HCT116 (cell line): ENCODE results near the gene SLC22A15. TPM values are rescaled to one million over a fixed set of nuclear protein-coding genes. Genes with fewer than 3 reads are reported as not detected.

Experiments
- ATAC-seq: fragments of 200-7000 bp; cut with Tn5 transposase; 2 replicates; pipeline ENCODE4 v1.9.1; 2020; ENCODE audit warnings: mild to moderate bottlenecking, moderate library complexity
- BruUV-seq: library from RNA; stranded (reverse); fragments of 400-500 nt; replicated peaks from 2 replicates; lab custom pipeline; 2021; lab: Mats Ljungman, UMichigan
- CTCF ChIA-PET: fragments of 300-600 bp; sonication (Branson Sonifier 250); formaldehyde crosslinking; loops from one replicate; lab custom pipeline; 2021; ENCODE audit warnings: antibody characterized with exemption; lab: Charles Lee
- POLR2A ChIA-PET: fragments of 300-600, 350-600 bp; sonication (Branson Sonifier 250); formaldehyde crosslinking; loops from one replicate; lab custom pipeline; 2021; ENCODE audit warnings: antibody characterized with exemption; lab: Charles Lee
- RAD21 ChIA-PET, 2 experiments: fragments of 300-600 bp; sonication (Branson Sonifier 250); formaldehyde crosslinking; loops; one replicate each; lab custom pipeline; 2023; ENCODE audit warnings: low total read pairs in 2 of 2; ENCODE audit not compliant: uncharacterized antibody in 2 of 2, unreplicated experiment in 2 of 2, low non-redundant PET in 1 of 2; lab: Charles Lee
- DNase-seq: peaks from one replicate; pipeline ENCODE4 v3.0.0-alpha.2; 2010; ENCODE audit warnings: low read depth, low spot score
- H2AFZ ChIP-seq: fragments of 200-600 bp; shearing (Covaris generic), sonication (generic); 2 replicates; pipeline ENCODE4 v1.6.1; 2017; ENCODE audit warnings: low read depth, mixed run types, mixed read lengths, antibody characterized with exemption, low read length; ENCODE audit not compliant: poor library complexity, severe bottlenecking
- H3K27ac ChIP-seq: 2 replicates; pipeline ENCODE4 v1.5.1; 2012; ENCODE audit warnings: low read depth, low read length
- H3K27me3 ChIP-seq: fragments of 200-600 bp; sonication (generic); 2 replicates; pipeline ENCODE4 v1.6.1; 2016; ENCODE audit warnings: mixed run types, low read length, mixed read lengths; ENCODE audit not compliant: insufficient read depth
- H3K36me3 ChIP-seq, 2 experiments: fragments of 200-500 bp in 1 of 2; fragments of 200-600 bp in 1 of 2; sonication (Bioruptor generic) in 1 of 2; sonication (generic) in 1 of 2; 2 replicates each; pipeline versions ENCODE4 v1.5.1 to v1.6.1; 2014 to 2016; ENCODE audit warnings: low read length in 2 of 2, inconsistent platforms in 1 of 2, mixed read lengths in 1 of 2, mixed run types in 1 of 2; ENCODE audit not compliant: insufficient read depth in 2 of 2, control insufficient read depth in 1 of 2
- H3K4me1 ChIP-seq, 2 experiments: fragments of 200-600 bp in 1 of 2; sonication (generic) in 1 of 2; 2 replicates each; pipeline versions ENCODE4 v1.5.1 to v1.6.1; 2012 to 2017; ENCODE audit warnings: low read length in 2 of 2, inconsistent platforms in 1 of 2, mild to moderate bottlenecking in 1 of 2, mixed read lengths in 1 of 2, mixed run types in 1 of 2, moderate library complexity in 1 of 2; ENCODE audit not compliant: insufficient read depth in 2 of 2, control insufficient read depth in 1 of 2
- H3K4me2 ChIP-seq: fragments of 200-600 bp; sonication (generic); 2 replicates; pipeline ENCODE4 v1.6.1; 2017; ENCODE audit warnings: mixed run types, low read length, mixed read lengths
- H3K4me3 ChIP-seq, 2 experiments: fragments of 200-600 bp in 1 of 2; sonication (generic) in 1 of 2; replicated peaks in 1 of 2; 2 replicates each; pipeline ENCODE4 v1.5.1; 2011 to 2016; ENCODE audit warnings: low read length in 2 of 2, control low read depth in 1 of 2, low read depth in 1 of 2, mild to moderate bottlenecking in 1 of 2, mixed read lengths in 1 of 2, mixed run types in 1 of 2
- H3K79me2 ChIP-seq: fragments of 200-600 bp; sonication (generic); 2 replicates; pipeline ENCODE4 v1.6.1; 2017; ENCODE audit warnings: mild to moderate bottlenecking, mixed run types, low read length, moderate library complexity, mixed read lengths; ENCODE audit not compliant: insufficient read depth
- H3K9ac ChIP-seq: fragments of 200-600 bp; sonication (generic); 2 replicates; pipeline ENCODE4 v1.6.1; 2016; ENCODE audit warnings: low read length, mixed read lengths
- H3K9me2 ChIP-seq: fragments of 200-600 bp; sonication (generic), shearing (Covaris generic); 2 replicates; pipeline ENCODE4 v1.6.1; 2017; ENCODE audit warnings: mixed run types, mild to moderate bottlenecking, moderate library complexity; ENCODE audit not compliant: insufficient read depth
- H3K9me3 ChIP-seq, 2 experiments: fragments of 200-500 bp in 1 of 2; fragments of 200-600 bp in 1 of 2; sonication (Bioruptor generic) in 1 of 2; sonication (generic) in 1 of 2; 2 replicates each; pipeline ENCODE4 v1.6.1; 2014 to 2017; ENCODE audit warnings: low read length in 2 of 2, mixed read lengths in 2 of 2, inconsistent platforms in 1 of 2, low read depth in 1 of 2, mild to moderate bottlenecking in 1 of 2, mixed run types in 1 of 2, moderate library complexity in 1 of 2; ENCODE audit not compliant: control insufficient read depth in 1 of 2, insufficient read depth in 1 of 2
- H4K20me1 ChIP-seq: fragments of 200-600 bp; sonication (generic), shearing (Covaris generic); 2 replicates; pipeline ENCODE4 v1.6.1; 2017; ENCODE audit warnings: mixed run types, mild to moderate bottlenecking, moderate library complexity; ENCODE audit not compliant: insufficient read depth
- ATF3 ChIP-seq: IDR thresholded peaks from 2 replicates; pipeline ENCODE4 v1.6.1; 2012
- EZH2 ChIP-seq: fragments of 200-600 bp; sonication (generic); IDR thresholded peaks from 2 replicates; pipeline ENCODE4 v1.6.1; 2017; ENCODE audit warnings: antibody characterized with exemption, mixed run types
- RAD21 ChIP-seq: IDR thresholded peaks from 2 replicates; pipeline ENCODE4 v1.6.1; 2012; ENCODE audit warnings: low read depth, mild to moderate bottlenecking
- REST ChIP-seq: IDR thresholded peaks from 2 replicates; pipeline ENCODE4 v1.6.1; 2012; ENCODE audit warnings: low read depth
- SIN3A ChIP-seq: IDR thresholded peaks from 2 replicates; pipeline ENCODE4 v1.6.1; 2012; ENCODE audit warnings: low read depth
- ZBTB33 ChIP-seq: IDR thresholded peaks from 2 replicates; pipeline ENCODE4 v1.6.1; 2011; ENCODE audit warnings: mild to moderate bottlenecking, low read length, moderate library complexity; ENCODE audit not compliant: insufficient replicate concordance; ENCODE audit errors: extremely low read depth
- ZNF274 ChIP-seq: fragments of 200-500 bp; sonication (Bioruptor generic); IDR thresholded peaks from 2 replicates; pipeline ENCODE4 v1.6.1; 2014; ENCODE audit warnings: mild to moderate bottlenecking, low read depth, low read length, inconsistent platforms
- intact Hi-C: fragments of 100-400 bp; cut with micrococcal nuclease; formaldehyde crosslinking; loops from 2 replicates; pipeline ENCODE4 v1.10.0; 2022
- total RNA-seq: library from RNA; stranded (reverse); gene quantifications from one replicate; pipeline ENCODE4 v1.2.1, GENCODE V29; 2021; ENCODE audit not compliant: unreplicated experiment

SLC22A15 gene
- total RNA-seq, 1 experiment from 2014 or later: 3.1 TPM

- DNase-seq: no peak
These were observed 42.7 kb upstream of the SLC22A15 start for GRCh38 chr1:115933625-115934024.

More at GRCh38 chr1:115933625-115934024, 42.7 kb upstream of the SLC22A15 start:
- ChIA-PET RAD21 (no interaction called here), CTCF (no interaction called here), POLR2A (no interaction called here)
- H3K4me3 ChIP-seq: no peak overlapping the region
- no peaks in the 10 kb centered on the region for H3K9me3 ChIP-seq
- no peaks in the 10 kb centered on the region for H3K79me2 ChIP-seq
- ATAC-seq: no peak
- no peaks in the 10 kb centered on the region for H3K4me1 ChIP-seq
- no peaks in the 10 kb centered on the region for H4K20me1 ChIP-seq
- H3K4me2 ChIP-seq: no peak overlapping the region
- no peak overlapping the region for H3K27ac ChIP-seq
- no peaks in the 10 kb centered on the region for H3K27me3 ChIP-seq
- TF ChIP-seq SIN3A: no peak
- no peak for TF ChIP-seq EZH2
- TF ChIP-seq ATF3: no peak
- TF ChIP-seq REST: no peak
- TF ChIP-seq ZBTB33: no peak
- no peak for TF ChIP-seq RAD21
- TF ChIP-seq ZNF274: no peak
- H3K9ac ChIP-seq: no peak overlapping the region
- BruUV-seq: no TSS peak
- no peaks in the 10 kb centered on the region for H3K9me2 ChIP-seq
- intact Hi-C loops: no loop called here
- H3K36me3 ChIP-seq: no peaks in the 10 kb centered on the region
- H2AFZ ChIP-seq: no peak overlapping the region
